SU-DHL-6 (cell line): Measurements from ENCODE around the gene FCRL5.
A peak's percentile ranks its signal among the peaks of the same experiment; 100 is the strongest.

Source experiments
- H2AFZ ChIP-seq: fragments of 200-600 bp; sonication (generic); 2 replicates; pipeline ENCODE4 v1.6.1; 2014; ENCODE audit warnings: low read depth, mild to moderate bottlenecking, moderate library complexity, mixed read lengths, antibody characterized with exemption, low read length; ENCODE audit not compliant: severe bottlenecking
- H3F3A ChIP-seq: fragments of 200-600 bp; shearing (Covaris generic); 2 replicates; pipeline ENCODE4 v1.6.0; 2016; ENCODE audit warnings: antibody characterized with exemption, mild to moderate bottlenecking; ENCODE audit not compliant: insufficient read depth
- H3K27ac ChIP-seq: fragments of 200-600 bp; sonication (generic); 2 replicates; pipeline ENCODE4 v1.5.1; 2016; ENCODE audit warnings: low read depth, mild to moderate bottlenecking, low read length, moderate library complexity, mixed read lengths
- H3K27me3 ChIP-seq: fragments of 200-600 bp; sonication (generic), shearing (Covaris generic); 2 replicates; pipeline ENCODE4 v1.6.0; 2014; ENCODE audit warnings: mild to moderate bottlenecking, low read length
- H3K36me3 ChIP-seq: fragments of 200-600 bp; sonication (generic); 2 replicates; pipeline ENCODE4 v1.6.1; 2014; ENCODE audit warnings: mild to moderate bottlenecking, low read length, mixed read lengths
- H3K4me2 ChIP-seq: fragments of 300-600, 200-600 bp; shearing (Covaris generic), sonication (generic); 2 replicates; pipeline ENCODE4 v1.6.0; 2014; ENCODE audit warnings: low read length, low read depth, mild to moderate bottlenecking; ENCODE audit not compliant: poor library complexity, severe bottlenecking
- H3K4me3 ChIP-seq: fragments of 200-600 bp; sonication (generic); 2 replicates; pipeline ENCODE4 v1.5.1; 2014; ENCODE audit warnings: antibody characterized with exemption, low read length, mild to moderate bottlenecking, mixed read lengths; ENCODE audit not compliant: insufficient read depth, poor library complexity, severe bottlenecking
- H3K79me2 ChIP-seq: fragments of 200-600 bp; sonication (generic); 2 replicates; pipeline ENCODE4 v1.6.1; 2014; ENCODE audit warnings: mild to moderate bottlenecking, low read length, moderate library complexity; ENCODE audit not compliant: insufficient read depth
- H3K9ac ChIP-seq: fragments of 200-600 bp; sonication (generic); 2 replicates; pipeline ENCODE4 v1.7.0; 2014; ENCODE audit warnings: mild to moderate bottlenecking, low read length
- H3K9me2 ChIP-seq: fragments of 200-600 bp; sonication (generic); replicated peaks from 2 replicates; pipeline ENCODE4 v1.6.1; 2014; ENCODE audit warnings: low read length; ENCODE audit not compliant: insufficient read depth
- H3K9me3 ChIP-seq: fragments of 200-600 bp; sonication (generic); 2 replicates; pipeline ENCODE4 v1.6.1; 2014; ENCODE audit warnings: low read length, mixed read lengths; ENCODE audit not compliant: insufficient read depth
- H4K20me1 ChIP-seq: fragments of 200-600 bp; sonication (generic); 2 replicates; pipeline ENCODE4 v1.6.1; 2014; ENCODE audit warnings: low read depth, mild to moderate bottlenecking, antibody characterized with exemption, low read length, moderate library complexity, mixed read lengths
- EZH2phosphoT487 ChIP-seq: fragments of 200-600 bp; sonication (generic), shearing (Covaris generic); conservative IDR thresholded peaks from 2 replicates; pipeline ENCODE4 v1.6.1; 2018; ENCODE audit warnings: mild to moderate bottlenecking, antibody characterized with exemption, low read length, moderate library complexity, mixed read lengths
- TF ChIP-seq, protein P1 (sequence below): fragments of 200-600 bp; sonication (generic); IDR thresholded peaks from one replicate; pipeline ENCODE4 v1.5.1; 2017; ENCODE audit warnings: antibody characterized with exemption, mild to moderate bottlenecking, low read length, moderate library complexity; ENCODE audit not compliant: insufficient read depth, poor library complexity, severe bottlenecking

Gene FCRL5

DNA sequence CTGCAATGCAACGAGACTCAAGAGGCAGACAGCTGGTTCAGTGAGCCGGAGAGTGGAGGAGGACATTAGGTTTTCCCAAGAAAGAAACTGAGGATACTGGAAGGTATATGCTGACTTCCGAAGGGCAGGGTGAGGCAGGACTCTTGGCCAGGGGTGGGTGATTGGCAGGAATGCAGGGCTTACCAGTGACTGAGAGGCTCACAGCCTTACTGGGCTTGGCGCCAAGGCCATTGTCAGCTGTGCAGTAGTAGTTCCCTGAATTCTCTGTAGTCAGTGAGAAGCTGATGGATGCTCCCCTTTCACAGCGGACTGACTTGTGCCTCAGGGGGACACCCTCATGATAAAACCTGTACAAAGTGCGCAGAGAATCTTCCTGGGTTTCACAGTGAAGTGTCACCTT is 9.6 kb downstream of the FCRL5 start:
- no peak overlapping the region for H3K27ac ChIP-seq
- no peak overlapping the region for H3K4me2 ChIP-seq
- no peaks in the 10 kb centered on the region for H3K27me3 ChIP-seq
- H3K4me3 ChIP-seq, result no peak overlapping the region
- no peaks in the 10 kb centered on the region for H4K20me1 ChIP-seq
- H3K9me3 ChIP-seq, result no peaks in the 10 kb centered on the region
- H2AFZ ChIP-seq, result no peak overlapping the region
- H3F3A ChIP-seq, result no peaks in the 10 kb centered on the region
- H3K9me2 ChIP-seq, result no peaks in the 10 kb centered on the region
- TF ChIP-seq, protein P1, sequence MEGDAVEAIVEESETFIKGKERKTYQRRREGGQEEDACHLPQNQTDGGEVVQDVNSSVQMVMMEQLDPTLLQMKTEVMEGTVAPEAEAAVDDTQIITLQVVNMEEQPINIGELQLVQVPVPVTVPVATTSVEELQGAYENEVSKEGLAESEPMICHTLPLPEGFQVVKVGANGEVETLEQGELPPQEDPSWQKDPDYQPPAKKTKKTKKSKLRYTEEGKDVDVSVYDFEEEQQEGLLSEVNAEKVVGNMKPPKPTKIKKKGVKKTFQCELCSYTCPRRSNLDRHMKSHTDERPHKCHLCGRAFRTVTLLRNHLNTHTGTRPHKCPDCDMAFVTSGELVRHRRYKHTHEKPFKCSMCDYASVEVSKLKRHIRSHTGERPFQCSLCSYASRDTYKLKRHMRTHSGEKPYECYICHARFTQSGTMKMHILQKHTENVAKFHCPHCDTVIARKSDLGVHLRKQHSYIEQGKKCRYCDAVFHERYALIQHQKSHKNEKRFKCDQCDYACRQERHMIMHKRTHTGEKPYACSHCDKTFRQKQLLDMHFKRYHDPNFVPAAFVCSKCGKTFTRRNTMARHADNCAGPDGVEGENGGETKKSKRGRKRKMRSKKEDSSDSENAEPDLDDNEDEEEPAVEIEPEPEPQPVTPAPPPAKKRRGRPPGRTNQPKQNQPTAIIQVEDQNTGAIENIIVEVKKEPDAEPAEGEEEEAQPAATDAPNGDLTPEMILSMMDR, result no peak
- no peak for TF ChIP-seq EZH2phosphoT487
- H3K9ac ChIP-seq, result no peak overlapping the region
- no peaks in the 10 kb centered on the region for H3K79me2 ChIP-seq
- H3K36me3 ChIP-seq, result no peaks in the 10 kb centered on the region

DNA sequence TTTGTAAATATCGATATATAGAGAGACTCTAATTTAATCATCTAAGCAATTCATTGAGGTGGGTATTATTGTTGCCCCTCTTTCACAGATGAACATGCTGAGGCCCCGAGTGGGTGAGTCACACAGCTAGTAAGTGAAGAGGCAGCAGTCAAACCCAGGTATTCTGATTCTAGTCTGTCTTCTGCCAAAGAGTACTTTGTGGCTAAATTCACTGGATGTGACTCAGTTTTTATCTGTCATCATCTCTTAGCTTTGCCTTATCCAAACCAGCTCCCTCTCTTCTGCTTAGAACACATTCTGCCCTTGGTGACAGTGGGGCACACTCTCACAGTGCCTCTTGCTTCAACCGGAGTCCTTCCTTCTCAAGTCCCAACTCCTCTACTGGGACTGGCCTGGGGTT is 11.5 kb downstream of the FCRL5 start:
- H3F3A ChIP-seq, result no peaks in the 10 kb centered on the region
- no peaks in the 10 kb centered on the region for H3K9me2 ChIP-seq
- no peak overlapping the region for H3K9ac ChIP-seq
- no peaks in the 10 kb centered on the region for H3K9me3 ChIP-seq
- no peak overlapping the region for H2AFZ ChIP-seq
- H4K20me1 ChIP-seq, result no peaks in the 10 kb centered on the region
- no peak overlapping the region for H3K4me3 ChIP-seq
- no peaks in the 10 kb centered on the region for H3K27me3 ChIP-seq
- H3K79me2 ChIP-seq, result no peaks in the 10 kb centered on the region
- no peaks in the 10 kb centered on the region for H3K36me3 ChIP-seq
- TF ChIP-seq EZH2phosphoT487, result no peak
- TF ChIP-seq, protein P1, result no peak
- no peak overlapping the region for H3K27ac ChIP-seq
- peak overlapping the region; percentile 7 for H3K4me2 ChIP-seq

DNA sequence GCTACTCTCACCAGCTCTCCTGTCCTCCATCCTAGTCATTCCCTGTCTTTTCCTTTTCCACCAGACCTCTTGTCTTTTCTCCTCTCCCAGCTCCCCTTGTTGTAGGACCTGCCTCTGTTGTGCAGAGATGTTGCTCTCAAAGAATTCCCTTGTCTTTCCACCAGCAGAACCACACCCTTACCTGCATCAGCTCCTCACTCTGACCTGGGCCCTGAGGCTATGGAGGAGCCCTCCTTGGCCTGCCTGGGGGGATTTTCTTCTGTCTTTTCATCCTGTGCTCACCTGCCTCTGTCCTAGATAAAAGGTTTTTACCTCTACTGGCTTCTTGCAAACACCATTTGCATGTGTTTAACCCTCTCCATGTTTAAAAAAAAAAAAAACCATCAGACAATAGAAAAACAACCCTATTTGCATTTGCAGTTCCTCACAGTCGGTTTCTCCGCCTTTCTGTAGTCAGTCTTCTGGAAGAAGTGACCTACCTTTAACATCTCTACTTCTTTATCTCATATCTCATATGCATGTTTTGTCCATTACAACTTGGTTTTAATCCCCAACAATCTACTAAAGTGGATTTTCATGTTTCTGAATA is 12.1 kb downstream of the FCRL5 start:
- Histone ChIP-seq H3K9me2 (no peaks in the 10 kb centered on the region), H3K4me2 (peak overlapping the region; percentile 7), H3K9me3 (no peaks in the 10 kb centered on the region), H2AFZ (no peak overlapping the region), H3K36me3 (no peaks in the 10 kb centered on the region), H3K27ac (no peak overlapping the region), H3K9ac (no peak overlapping the region), H3K4me3 (no peak overlapping the region), H3F3A (no peaks in the 10 kb centered on the region), H3K27me3 (no peaks in the 10 kb centered on the region), H3K79me2 (no peaks in the 10 kb centered on the region), H4K20me1 (no peaks in the 10 kb centered on the region)
- TF ChIP-seq, protein P1, result no peak
- TF ChIP-seq EZH2phosphoT487, result no peak
